H1 (cell line): ENCODE results near the gene TRIM56.
"Not testable (repeated sequence)": the region's sequence is repeated elsewhere in the genome, so short reads cannot be mapped to it uniquely, and the experiment has no call there.

ENCODE experiments used
- ASH2L ChIP-seq: fragments of 200-600, 300-600 bp; sonication (generic); IDR thresholded peaks from one replicate; pipeline ENCODE4 v1.7.1; 2017; ENCODE audit warnings: low read length
- ATF3 ChIP-seq: IDR thresholded peaks from 2 replicates; pipeline ENCODE4 v1.6.1; 2011; ENCODE audit warnings: low read depth, mild to moderate bottlenecking, low read length; ENCODE audit not compliant: insufficient read depth
- CBX5 ChIP-seq: fragments of 300-800, 300-1000 bp; sonication (generic); IDR thresholded peaks from 2 replicates; pipeline ENCODE4 v1.7.1; 2016; ENCODE audit warnings: antibody characterized with exemption, low read length, low read depth
- CBX8 ChIP-seq: fragments of 300-800, 300-1000 bp; sonication (generic); IDR thresholded peaks from 2 replicates; pipeline ENCODE4 v1.7.1; 2016; ENCODE audit warnings: low read depth, low read length, borderline replicate concordance
- CTCF ChIP-seq, 3 experiments: IDR thresholded peaks; 1 replicate in 2 of 3; 2 replicates in 1 of 3; pipeline versions ENCODE4 v1.5.1 to v1.6.1; 2011; ENCODE audit warnings: low read length in 3 of 3, mild to moderate bottlenecking in 3 of 3, inconsistent platforms in 2 of 3, low read depth in 1 of 3, moderate library complexity in 1 of 3; ENCODE audit not compliant: insufficient read depth in 1 of 3; ENCODE audit errors: control extremely low read depth in 1 of 3
- EP300 ChIP-seq, 2 experiments: IDR thresholded peaks; 1 replicate in 1 of 2; 2 replicates in 1 of 2; pipeline ENCODE4 v1.6.1; 2011 to 2012; ENCODE audit warnings: low read depth in 2 of 2, low read length in 2 of 2, mild to moderate bottlenecking in 2 of 2, borderline replicate concordance in 1 of 2, inconsistent platforms in 1 of 2, moderate library complexity in 1 of 2
- EZH2 ChIP-seq: fragments of 200-600 bp; sonication (generic); IDR thresholded peaks from 2 replicates; pipeline ENCODE4 v1.7.1; 2012; ENCODE audit warnings: low read depth, mild to moderate bottlenecking, moderate library complexity, low read length, inconsistent platforms; ENCODE audit not compliant: severe bottlenecking
- HDAC6 ChIP-seq: IDR thresholded peaks from one replicate; pipeline ENCODE4 v1.7.1; 2012; ENCODE audit warnings: low read depth, mild to moderate bottlenecking, inconsistent platforms, low read length, moderate library complexity
- KDM1A ChIP-seq: fragments of 200-600, 300-600 bp; sonication (generic); IDR thresholded peaks from 2 replicates; pipeline ENCODE4 v1.7.1; 2016; ENCODE audit warnings: mild to moderate bottlenecking, low read length, borderline replicate concordance
- MAX ChIP-seq: IDR thresholded peaks from 2 replicates; pipeline ENCODE4 v1.6.1; 2012; ENCODE audit warnings: inconsistent platforms
- POLR2A ChIP-seq, 2 experiments: IDR thresholded peaks; 1 replicate in 1 of 2; 2 replicates in 1 of 2; pipeline ENCODE4 v1.6.1; 2011; ENCODE audit warnings: low read depth in 2 of 2, low read length in 2 of 2, mild to moderate bottlenecking in 2 of 2; ENCODE audit errors: control extremely low read depth in 1 of 2
- POLR2AphosphoS5 ChIP-seq: IDR thresholded peaks from 2 replicates; pipeline ENCODE4 v1.6.1; 2011; ENCODE audit warnings: low read depth, low read length
- ZNF274 ChIP-seq: IDR thresholded peaks from 2 replicates; pipeline ENCODE4 v1.7.0; 2012; ENCODE audit warnings: low read length, borderline replicate concordance; ENCODE audit errors: extremely low read depth

- TF ChIP-seq CTCF (IDR thresholded peaks at IDR 0.05; ENCODE audit: control extremely low read depth in 1 of 3, insufficient read depth in 1 of 3, low read depth in 1 of 3, low read length in 3 of 3); EZH2; CBX5; POLR2A (IDR thresholded peaks at IDR 0.05; ENCODE audit: control extremely low read depth in 1 of 2, low read depth in 2 of 2, low read length in 2 of 2); ASH2L; ATF3; ZNF274; POLR2AphosphoS5; CBX8; MAX; EP300 (IDR thresholded peaks at IDR 0.05; ENCODE audit: borderline replicate concordance in 1 of 2, low read depth in 2 of 2, low read length in 2 of 2); KDM1A; HDAC6: not testable (repeated sequence)
Measured at GRCh38 chr7:101103701-101104100, 18.4 kb downstream of the TRIM56 start.
